CD14-positive monocyte (primary cell): ENCODE results near the gene PIEZO2. TPM values are rescaled to one million over a fixed set of nuclear protein-coding genes. Genes with fewer than 3 reads are reported as not detected.
"Not testable (repeated sequence)": the region's sequence is repeated elsewhere in the genome, so short reads cannot be mapped to it uniquely, and the experiment has no call there.

Experiments
- DNase-seq, 3 donors: peaks; one replicate each; pipeline ENCODE4 v3.0.0-alpha.2; 2011 to 2022
- H2AFZ ChIP-seq: 2 replicates; pipeline ENCODE4 v1.6.0; 2012; ENCODE audit warnings: mild to moderate bottlenecking, low read depth, low read length, inconsistent platforms; ENCODE audit not compliant: insufficient read depth, poor library complexity, severe bottlenecking
- H3K27ac ChIP-seq, 2 donors: 1 replicate in 1 of 2; 2 replicates in 1 of 2; pipeline ENCODE4 v1.5.1; 2012 to 2013; ENCODE audit warnings: low read length in 2 of 2, control low read depth in 1 of 2, inconsistent platforms in 1 of 2, low read depth in 1 of 2, mild to moderate bottlenecking in 1 of 2
- H3K27me3 ChIP-seq, 2 donors: one replicate each; pipeline versions ENCODE4 v1.6.0 to v1.6.1; 2011 to 2013; ENCODE audit warnings: low read length in 2 of 2; ENCODE audit not compliant: control insufficient read depth in 2 of 2, insufficient read depth in 2 of 2
- H3K36me3 ChIP-seq, 2 donors: replicated peaks in 1 of 2; 1 replicate in 1 of 2; 2 replicates in 1 of 2; pipeline versions ENCODE4 v1.5.1 to v1.6.1; 2012 to 2013; ENCODE audit warnings: low read length in 2 of 2, control low read depth in 1 of 2, inconsistent platforms in 1 of 2, mild to moderate bottlenecking in 1 of 2; ENCODE audit not compliant: insufficient read depth in 2 of 2, control insufficient read depth in 1 of 2
- H3K4me1 ChIP-seq, 2 donors: 1 replicate in 1 of 2; 2 replicates in 1 of 2; pipeline versions ENCODE4 v1.5.1 to v1.6.1; 2012 to 2013; ENCODE audit warnings: low read length in 2 of 2, control low read depth in 1 of 2, inconsistent platforms in 1 of 2, mild to moderate bottlenecking in 1 of 2, moderate library complexity in 1 of 2; ENCODE audit not compliant: insufficient read depth in 2 of 2, control insufficient read depth in 1 of 2
- H3K4me2 ChIP-seq: replicated peaks from 2 replicates; pipeline ENCODE3; 2012; ENCODE audit warnings: low read length, moderate library complexity, mild to moderate bottlenecking; ENCODE audit not compliant: poor library complexity, severe bottlenecking; ENCODE audit errors: extremely low read depth
- H3K4me3 ChIP-seq, 3 experiments: fragments of 200-600 bp in 1 of 3; sonication (generic) in 1 of 3; replicated peaks in 1 of 3; 1 replicate in 2 of 3; 2 replicates in 1 of 3; pipeline ENCODE4 v1.5.1; 2011 to 2013; ENCODE audit warnings: low read length in 3 of 3, mild to moderate bottlenecking in 3 of 3, control low read depth in 2 of 3, low read depth in 2 of 3, inconsistent platforms in 1 of 3, moderate library complexity in 1 of 3
- H3K79me2 ChIP-seq: 2 replicates; pipeline ENCODE4 v1.6.0; 2012; ENCODE audit warnings: mild to moderate bottlenecking, control low read depth, inconsistent platforms, low read length, moderate library complexity; ENCODE audit not compliant: insufficient read depth
- H3K9ac ChIP-seq: 2 replicates; pipeline ENCODE4 v1.6.0; 2017; ENCODE audit warnings: low read length, mild to moderate bottlenecking; ENCODE audit not compliant: insufficient read depth, poor library complexity, severe bottlenecking
- H3K9me3 ChIP-seq, 2 donors: replicated peaks in 1 of 2; 1 replicate in 1 of 2; 2 replicates in 1 of 2; pipeline versions ENCODE4 v1.5.1 to v1.6.1; 2012 to 2013; ENCODE audit warnings: low read length in 2 of 2, control low read depth in 1 of 2; ENCODE audit not compliant: control insufficient read depth in 1 of 2, insufficient read depth in 1 of 2
- H4K20me1 ChIP-seq: 2 replicates; pipeline ENCODE4 v1.6.0; 2012; ENCODE audit warnings: mild to moderate bottlenecking, low read length, control low read depth, moderate library complexity; ENCODE audit not compliant: insufficient read depth
- H3K27ac Mint-ChIP-seq, 7 donors: one replicate each; pipeline ENCODE4 v1.8.0; 2020; ENCODE audit warnings: mild to moderate bottlenecking in 7 of 7, mixed read lengths in 7 of 7, moderate library complexity in 6 of 7, inconsistent platforms in 2 of 7
- H3K27me3 Mint-ChIP-seq, 3 donors: one replicate each; pipeline ENCODE4 v1.8.0; 2021 to 2022; ENCODE audit warnings: low read depth in 3 of 3, mild to moderate bottlenecking in 3 of 3, mixed read lengths in 3 of 3, moderate library complexity in 3 of 3, inconsistent platforms in 1 of 3
- H3K36me3 Mint-ChIP-seq, 2 donors: one replicate each; pipeline ENCODE4 v1.8.0; 2020; ENCODE audit warnings: mixed read lengths in 2 of 2, inconsistent platforms in 1 of 2, mild to moderate bottlenecking in 1 of 2
- H3K4me1 Mint-ChIP-seq: one replicate; pipeline ENCODE4 v1.8.0; 2020; ENCODE audit warnings: mild to moderate bottlenecking, mixed read lengths
- H3K4me3 Mint-ChIP-seq, 2 donors: one replicate each; pipeline ENCODE4 v1.8.0; 2020; ENCODE audit warnings: mild to moderate bottlenecking in 2 of 2, mixed read lengths in 2 of 2, moderate library complexity in 1 of 2
- H3K9me3 Mint-ChIP-seq, 7 donors: one replicate each; pipeline ENCODE4 v1.8.0; 2020 to 2022; ENCODE audit warnings: mixed read lengths in 7 of 7, mild to moderate bottlenecking in 6 of 7, moderate library complexity in 6 of 7, inconsistent platforms in 2 of 7
- WGBS: methylation state at CpG from one replicate; pipeline ENCODE4 v1.1.5; 2013; ENCODE audit warnings: missing lambda C conversion rate; ENCODE audit not compliant: insufficient coverage; 5-methylcytosine and 5-hydroxymethylcytosine counted together
- intact Hi-C, 2 donors: fragments of 100-400 bp; cut with micrococcal nuclease; formaldehyde crosslinking; loops; one replicate each; pipeline versions ENCODE4 v1.15.0 to v1.15.1; 2023
- polyA plus RNA-seq, 3 donors: library from polyadenylated mRNA; depleted of rRNA in 1 of 3; unstranded in 2 of 3; stranded (reverse) in 1 of 3; fragments of 300-500 nt in 2 of 3; fragments of >200 nt in 1 of 3; fragmentation: Illumina TruSeq in 2 of 3; gene quantifications; 1 replicate in 2 of 3; 2 replicates in 1 of 3; pipeline ENCODE4 v1.2.3, GENCODE V29; 2012 to 2021
- TF ChIP-seq, protein P1 (sequence below): fragments of 200-600 bp; IDR thresholded peaks from one replicate; pipeline ENCODE4 v1.8.0; 2022; ENCODE audit warnings: antibody characterized with exemption, mild to moderate bottlenecking

PIEZO2 gene
- polyA plus RNA-seq, 3 donors = not detected

DNA sequence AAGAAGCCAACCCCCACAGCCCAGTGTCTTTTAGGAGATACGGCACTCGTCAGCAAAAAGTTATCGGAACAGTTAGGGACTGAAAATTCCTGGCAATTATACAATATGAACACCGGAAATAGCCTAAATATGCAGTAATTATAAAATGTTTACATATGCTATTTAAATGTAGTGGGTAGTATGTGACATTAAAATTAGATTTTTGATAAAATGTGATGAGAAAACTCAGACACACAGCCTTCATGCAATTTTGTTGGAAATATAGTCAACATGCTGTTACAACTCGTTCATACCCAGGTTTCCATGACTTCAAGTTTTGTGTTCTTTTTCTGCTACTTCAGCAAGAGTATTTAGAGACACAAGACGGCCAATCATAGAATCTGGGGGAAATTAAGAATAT, 229.1 kb downstream of the PIEZO2 start:
- H3K27ac ChIP-seq, DNase-seq, H4K20me1 ChIP-seq, H3K9me3 Mint-ChIP-seq, H3K4me2 ChIP-seq, H3K79me2 ChIP-seq, intact Hi-C loops, H3K9me3 ChIP-seq, H3K4me3 Mint-ChIP-seq, H2AFZ ChIP-seq, H3K36me3 Mint-ChIP-seq, H3K4me1 ChIP-seq, H3K9ac ChIP-seq, H3K27ac Mint-ChIP-seq, H3K36me3 ChIP-seq, H3K4me3 ChIP-seq, H3K27me3 Mint-ChIP-seq, H3K4me1 Mint-ChIP-seq, H3K27me3 ChIP-seq: not testable (repeated sequence)
- 60% methylated on average over 1 of the region's 6 CpGs for WGBS

DNA sequence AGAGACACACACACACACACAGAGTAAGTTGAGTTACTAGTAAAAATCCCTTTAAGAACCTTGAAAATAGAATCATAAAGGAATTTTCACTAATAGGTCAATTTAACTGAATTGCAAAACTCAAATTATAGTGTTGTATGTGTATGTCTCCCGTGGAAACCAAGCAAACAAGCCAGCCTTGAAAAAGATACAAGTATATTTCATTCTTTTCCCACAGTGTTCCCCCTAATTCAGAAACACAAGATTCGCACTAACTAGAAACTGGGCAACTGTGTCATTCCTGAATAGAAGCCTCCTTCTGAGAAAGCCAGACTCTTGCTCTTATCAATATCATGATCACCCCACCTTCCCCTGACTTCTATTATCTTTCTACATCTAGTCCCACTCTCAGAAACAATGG, 229.5 kb downstream of the PIEZO2 start:
- Histone ChIP-seq H3K4me3 (no peak overlapping the region), H3K79me2 (no peaks in the 10 kb centered on the region), H3K36me3 (no peaks in the 10 kb centered on the region), H3K27me3 (no peaks in the 10 kb centered on the region), H3K9ac (no peak overlapping the region), H3K27ac (no peak overlapping the region), H3K4me1 (no peaks in the 10 kb centered on the region), H3K9me3 (no peaks in the 10 kb centered on the region), H2AFZ (no peak overlapping the region), H4K20me1 (no peaks in the 10 kb centered on the region), H3K4me2 (no peak overlapping the region)
- H3K36me3 Mint-ChIP-seq = no peaks in the 10 kb centered on the region
- no peak overlapping the region for H3K4me3 Mint-ChIP-seq
- H3K4me1 Mint-ChIP-seq = peaks cover 2% of the 10 kb centered on the region
- H3K27ac Mint-ChIP-seq = no peak overlapping the region
- DNase-seq = no peak
- H3K27me3 Mint-ChIP-seq = peaks cover 2 to 3% (median 2%) of the 10 kb centered on the region in 3 donors
- TF ChIP-seq, protein P1, sequence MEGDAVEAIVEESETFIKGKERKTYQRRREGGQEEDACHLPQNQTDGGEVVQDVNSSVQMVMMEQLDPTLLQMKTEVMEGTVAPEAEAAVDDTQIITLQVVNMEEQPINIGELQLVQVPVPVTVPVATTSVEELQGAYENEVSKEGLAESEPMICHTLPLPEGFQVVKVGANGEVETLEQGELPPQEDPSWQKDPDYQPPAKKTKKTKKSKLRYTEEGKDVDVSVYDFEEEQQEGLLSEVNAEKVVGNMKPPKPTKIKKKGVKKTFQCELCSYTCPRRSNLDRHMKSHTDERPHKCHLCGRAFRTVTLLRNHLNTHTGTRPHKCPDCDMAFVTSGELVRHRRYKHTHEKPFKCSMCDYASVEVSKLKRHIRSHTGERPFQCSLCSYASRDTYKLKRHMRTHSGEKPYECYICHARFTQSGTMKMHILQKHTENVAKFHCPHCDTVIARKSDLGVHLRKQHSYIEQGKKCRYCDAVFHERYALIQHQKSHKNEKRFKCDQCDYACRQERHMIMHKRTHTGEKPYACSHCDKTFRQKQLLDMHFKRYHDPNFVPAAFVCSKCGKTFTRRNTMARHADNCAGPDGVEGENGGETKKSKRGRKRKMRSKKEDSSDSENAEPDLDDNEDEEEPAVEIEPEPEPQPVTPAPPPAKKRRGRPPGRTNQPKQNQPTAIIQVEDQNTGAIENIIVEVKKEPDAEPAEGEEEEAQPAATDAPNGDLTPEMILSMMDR = no peak
- intact Hi-C loops = no loop called here
- no CpG with 5 or more reads among the region's 2 CpGs for WGBS
- H3K9me3 Mint-ChIP-seq = peaks cover 0 to 4% (median 0%) of the 10 kb centered on the region in 7 donors
